HG03469 (cell line): ENCODE data around the gene MYO10.

Experiments used
- ATAC-seq: cut with Tn5 transposase; IDR thresholded peaks from one replicate; pipeline ENCODE4 v1.9.1; 2021; ENCODE audit warnings: mild to moderate bottlenecking, moderate library complexity, moderate number of reproducible peaks; ENCODE audit not compliant: unreplicated experiment

Gene MYO10

GRCh38 chr5:16826379-16827125, 109.5 kb downstream of the MYO10 start:
- ATAC-seq, result no peak

GRCh38 chr5:16819522-16820167, 116.4 kb downstream of the MYO10 start:
- no peak for ATAC-seq

GRCh38 chr5:16815432-16815831, 120.7 kb downstream of the MYO10 start:
- ATAC-seq, result no peak

- no peak for ATAC-seq
These were observed 123.2 kb downstream of the MYO10 start for GRCh38 chr5:16812911-16813310.

- ATAC-seq, result no peak
These were observed 123.6 kb downstream of the MYO10 start for GRCh38 chr5:16812448-16812847.

GRCh38 chr5:16810208-16810854, 125.8 kb downstream of the MYO10 start:
- ATAC-seq, result no peak

- ATAC-seq, result no peak
These were observed 126.5 kb downstream of the MYO10 start for GRCh38 chr5:16809395-16810207.

- ATAC-seq, result no peak
These were observed 127.1 kb downstream of the MYO10 start for GRCh38 chr5:16809010-16809394.

- ATAC-seq, result no peak
These were observed 128.1 kb downstream of the MYO10 start for GRCh38 chr5:16808021-16808420.

- ATAC-seq, result no peak
These were observed 128.6 kb downstream of the MYO10 start for GRCh38 chr5:16807547-16807864.

- no peak for ATAC-seq
These were observed 129.2 kb downstream of the MYO10 start for GRCh38 chr5:16806711-16807546.

GRCh38 chr5:16805486-16805885, 130.6 kb downstream of the MYO10 start:
- no peak for ATAC-seq

- ATAC-seq, result no peak
These were observed 132.3 kb downstream of the MYO10 start for GRCh38 chr5:16803831-16804230.

- ATAC-seq, result no peak
These were observed 135.6 kb downstream of the MYO10 start for GRCh38 chr5:16800477-16800876.

GRCh38 chr5:16799796-16800195, 136.3 kb downstream of the MYO10 start:
- no peak for ATAC-seq

GRCh38 chr5:16797951-16798350, 138.1 kb downstream of the MYO10 start:
- no peak for ATAC-seq

GRCh38 chr5:16794269-16794913, 141.7 kb downstream of the MYO10 start:
- ATAC-seq, result no peak

GRCh38 chr5:16792598-16793275, 143.4 kb downstream of the MYO10 start:
- no peak for ATAC-seq

GRCh38 chr5:16791904-16792597, 144.0 kb downstream of the MYO10 start:
- ATAC-seq, result no peak
